GM21825 (cell line): Measurements from ENCODE around the gene DAP3.
"Not testable (repeated sequence)": the region's sequence is repeated elsewhere in the genome, so short reads cannot be mapped to it uniquely, and the experiment has no call there.

ENCODE experiments used
- ATAC-seq: cut with Tn5 transposase; IDR thresholded peaks from one replicate; pipeline ENCODE4 v1.9.1; 2021; ENCODE audit warnings: mild to moderate bottlenecking, moderate library complexity; ENCODE audit not compliant: unreplicated experiment

The DAP3 gene

DNA sequence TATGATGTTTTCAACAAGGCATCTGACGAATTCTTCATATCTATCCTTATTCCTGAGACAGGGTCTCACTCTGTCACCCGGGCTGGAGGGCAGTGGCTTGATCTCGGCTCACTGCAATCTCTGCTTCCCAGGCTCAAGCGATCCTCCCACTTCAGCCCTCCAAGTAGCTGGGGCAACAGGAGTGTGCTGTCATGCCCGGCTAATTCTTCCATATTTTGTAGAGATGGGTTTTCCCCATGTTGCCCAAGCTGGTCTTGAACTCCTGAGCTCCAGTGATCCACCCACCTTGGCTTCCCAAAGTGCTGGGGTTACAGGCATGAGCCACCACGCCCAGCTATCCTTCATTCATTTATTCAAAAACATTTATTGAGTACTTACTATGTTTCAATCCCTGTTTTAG is 8.4 kb upstream of the DAP3 start:
- no peak for ATAC-seq

DNA sequence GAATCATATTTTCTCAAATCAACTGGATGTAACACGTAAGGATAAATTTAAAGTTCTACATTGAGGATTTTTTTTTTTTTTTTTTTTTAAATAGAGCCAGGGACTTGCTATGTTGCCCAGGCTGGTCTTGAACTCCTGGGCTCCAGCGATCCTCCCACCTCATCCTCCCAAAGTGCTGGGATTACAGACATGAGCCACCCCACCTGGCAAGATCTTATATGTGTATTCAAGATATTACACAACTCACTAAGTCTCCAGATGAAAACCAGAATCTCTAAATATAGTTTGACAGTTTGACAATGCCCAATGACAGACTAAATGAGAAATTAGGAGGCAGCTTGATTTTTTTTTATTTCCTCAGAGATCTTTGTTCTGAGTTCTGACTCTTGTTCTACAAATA is 7.1 kb upstream of the DAP3 start:
- ATAC-seq, result no peak

DNA sequence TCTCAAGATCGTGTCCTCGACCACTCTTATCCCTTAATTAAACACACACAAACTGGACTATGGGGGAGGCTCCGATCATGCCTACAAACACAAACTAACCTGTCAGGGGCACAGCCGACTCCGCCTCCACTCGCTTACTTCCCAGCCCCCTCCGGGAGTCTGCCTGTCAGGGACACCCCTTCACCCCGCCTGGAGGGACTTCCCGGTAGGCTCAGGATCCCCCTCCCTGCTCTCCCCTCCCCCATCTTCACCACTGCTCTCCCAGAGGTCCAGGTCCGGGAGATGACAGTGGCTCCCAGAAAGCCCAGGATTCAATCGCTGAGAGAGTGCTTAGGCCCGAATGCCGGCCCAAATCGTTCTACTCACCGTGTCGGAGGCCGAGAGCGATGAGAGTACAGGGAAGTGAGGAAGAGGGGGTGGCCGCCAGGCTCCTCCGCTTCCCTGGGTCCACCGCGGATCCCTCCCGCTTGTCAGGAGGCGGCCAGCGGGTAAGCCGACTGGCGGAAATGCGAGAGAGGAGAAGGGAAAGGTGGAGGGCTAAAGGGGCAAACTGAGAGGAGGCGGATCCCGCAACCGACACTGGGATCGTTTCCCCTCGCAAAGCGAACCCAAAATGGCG is 1.1 kb upstream of the DAP3 start:
- peak; percentile 18 for ATAC-seq

DNA sequence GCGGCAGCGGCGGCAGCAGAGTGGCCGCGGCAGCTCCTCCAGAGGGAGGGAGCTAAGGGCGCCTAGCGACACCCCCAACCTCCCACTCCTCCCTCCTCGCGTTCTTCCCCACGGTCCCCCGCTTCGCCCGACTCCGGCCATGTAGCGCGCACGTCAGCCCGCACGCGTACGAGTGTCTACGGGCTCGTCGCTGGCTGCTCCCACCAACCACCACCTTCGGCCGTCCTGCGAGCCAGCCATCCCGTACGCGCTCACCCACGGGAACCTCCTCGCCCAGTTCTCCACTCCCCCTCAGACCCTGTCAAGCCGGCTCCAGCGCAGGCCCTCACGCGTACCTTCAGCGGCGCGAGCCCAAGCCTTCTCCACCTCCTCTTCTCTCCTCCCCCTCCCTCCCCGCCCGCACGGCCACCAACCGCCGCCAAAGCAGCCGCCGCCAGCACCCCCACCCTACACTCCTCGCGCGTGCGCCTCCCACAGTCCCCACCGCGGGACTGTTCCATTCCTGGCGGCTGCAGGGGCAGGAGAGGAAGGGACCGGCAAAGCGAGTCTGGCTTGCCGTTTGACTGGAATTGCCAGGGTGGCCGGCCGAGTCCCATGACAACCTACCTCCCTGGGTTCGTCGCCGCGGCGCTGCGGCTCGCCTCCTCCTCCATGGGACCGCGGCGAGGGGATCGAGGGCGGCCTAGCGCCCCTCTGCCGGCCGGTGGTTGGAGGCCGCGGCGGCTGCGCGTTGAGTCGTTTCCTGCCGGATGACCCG is 389 bp upstream of the DAP3 start, which contains the start of gene YY1AP1:
Gene YY1AP1 (minus strand): TSS at position 451 of the 757 bp plus-strand sequence. CDS start 8,338 bp downstream, outside the sequence.
- peak; percentile 72 for ATAC-seq

DNA sequence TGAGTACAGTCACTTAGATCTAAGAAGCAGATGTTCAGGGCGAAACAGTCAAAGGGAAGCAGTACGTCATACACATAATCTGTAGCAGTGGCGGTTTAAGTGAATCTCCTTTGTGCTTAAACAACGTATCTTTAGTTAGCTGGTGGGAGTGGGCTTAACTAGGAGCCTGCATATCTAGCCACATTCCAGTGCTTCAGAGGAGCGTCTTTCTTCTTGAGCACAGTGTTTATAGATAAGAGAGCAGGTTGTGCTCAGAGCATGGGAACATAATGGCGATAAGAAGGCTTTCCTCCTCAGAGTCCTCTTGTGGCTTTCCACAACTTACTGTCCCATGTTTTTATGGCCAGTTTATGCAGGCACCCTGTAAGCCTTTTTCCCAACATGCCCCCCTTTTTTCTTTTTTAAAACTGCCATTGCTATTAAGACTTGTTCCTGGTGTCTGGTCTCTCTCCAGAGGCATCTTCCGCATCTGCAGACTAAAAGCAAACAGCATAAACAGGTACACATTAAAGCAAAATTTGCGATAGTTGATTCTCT is 3.2 kb downstream of the DAP3 start:
- no peak for ATAC-seq

DNA sequence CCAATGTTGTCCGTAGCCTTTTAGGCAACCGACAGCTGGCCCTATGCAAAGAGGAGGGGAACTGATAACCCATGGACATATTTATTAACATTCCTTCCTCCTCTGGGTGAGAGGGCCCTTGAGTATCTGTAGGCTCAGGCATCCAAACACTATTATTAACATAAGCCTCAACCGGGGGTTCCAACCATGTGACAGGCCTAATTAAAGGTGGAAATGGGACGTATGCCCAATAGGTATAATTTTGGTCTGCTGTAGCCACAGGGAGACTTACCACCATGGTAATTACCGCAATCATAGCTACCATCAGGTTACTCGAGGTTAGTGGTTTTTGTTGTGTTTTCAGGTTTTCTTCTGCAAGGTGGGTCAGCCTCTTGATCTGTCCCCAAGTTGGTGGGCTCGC is 5.3 kb downstream of the DAP3 start:
- ATAC-seq, result no peak

DNA sequence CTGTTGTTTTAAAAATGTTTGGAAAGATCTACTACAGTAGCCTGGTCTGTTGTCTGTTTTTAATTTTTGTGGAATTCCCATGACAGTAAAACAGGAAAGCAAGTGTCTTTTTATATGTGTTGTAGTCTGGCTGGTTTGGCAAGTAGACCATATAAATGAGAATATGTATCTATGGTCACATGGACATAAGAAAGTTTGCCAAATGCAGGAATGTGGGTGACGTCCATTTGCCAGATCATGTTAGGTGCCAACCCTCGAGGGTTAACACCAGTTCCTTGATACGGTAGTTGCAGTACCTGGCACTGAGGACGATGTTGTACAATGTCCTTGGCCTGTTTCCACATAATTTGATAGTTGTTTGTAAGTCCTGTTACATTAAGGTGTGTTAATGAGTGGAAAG is 6.2 kb downstream of the DAP3 start:
- ATAC-seq, result no peak

DNA sequence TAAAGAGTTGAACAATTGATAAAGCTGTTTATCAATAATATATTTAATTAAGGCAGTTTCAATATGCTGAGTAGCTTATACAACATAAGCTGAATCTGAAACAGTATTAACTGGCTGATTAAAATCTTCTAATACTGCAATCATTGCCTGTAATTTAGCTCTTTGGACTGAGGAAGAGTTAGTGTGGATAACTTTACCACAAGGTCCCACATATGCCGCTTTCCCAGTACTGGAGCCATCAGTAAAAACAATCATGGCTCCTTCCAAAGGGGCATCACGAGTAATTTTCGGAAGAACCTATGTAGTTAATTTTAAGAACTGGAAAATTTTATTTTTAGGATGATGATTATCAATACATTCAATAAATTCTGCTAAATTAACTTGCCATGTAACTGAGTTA is 6.7 kb downstream of the DAP3 start:
- ATAC-seq, result no peak

DNA sequence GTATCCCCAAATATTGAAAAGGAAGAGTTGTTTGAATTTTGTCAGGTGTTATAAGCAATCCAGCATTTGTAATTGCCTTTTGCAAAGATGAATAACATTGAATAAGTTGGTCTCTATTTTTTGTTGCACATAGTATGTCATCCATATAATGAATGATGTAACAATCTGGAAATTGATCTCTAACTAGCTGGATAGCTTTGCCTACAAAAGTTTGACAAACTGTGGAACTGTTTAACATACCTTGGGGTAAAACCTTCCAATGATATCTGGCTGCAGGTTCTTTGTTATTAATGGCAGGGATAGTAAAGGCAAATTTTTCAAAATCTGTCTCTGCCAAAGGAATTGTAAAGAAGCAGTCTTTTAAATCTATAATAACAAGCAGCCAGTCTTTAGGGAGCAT is 7.6 kb downstream of the DAP3 start:
- no peak for ATAC-seq

DNA sequence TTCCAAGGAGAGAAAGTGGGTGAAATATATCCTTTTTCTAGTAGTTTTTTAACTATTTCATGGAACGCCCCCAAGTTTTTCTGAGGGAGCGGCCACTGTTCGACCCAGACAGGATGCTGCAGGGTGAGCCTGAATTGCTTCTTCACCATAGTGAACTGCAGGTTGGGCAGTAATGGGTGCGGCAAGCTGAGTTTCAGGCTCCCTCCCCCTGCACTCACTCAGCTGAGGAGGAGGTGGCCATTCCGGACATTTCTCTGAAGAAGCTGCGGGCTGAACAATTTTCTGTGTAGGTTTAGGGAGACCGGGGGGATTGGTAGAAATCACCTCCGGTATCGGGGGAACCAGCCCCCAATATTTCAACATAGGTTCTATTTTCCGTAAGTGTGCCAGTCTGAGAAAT is 8.2 kb downstream of the DAP3 start:
- no peak for ATAC-seq

DNA sequence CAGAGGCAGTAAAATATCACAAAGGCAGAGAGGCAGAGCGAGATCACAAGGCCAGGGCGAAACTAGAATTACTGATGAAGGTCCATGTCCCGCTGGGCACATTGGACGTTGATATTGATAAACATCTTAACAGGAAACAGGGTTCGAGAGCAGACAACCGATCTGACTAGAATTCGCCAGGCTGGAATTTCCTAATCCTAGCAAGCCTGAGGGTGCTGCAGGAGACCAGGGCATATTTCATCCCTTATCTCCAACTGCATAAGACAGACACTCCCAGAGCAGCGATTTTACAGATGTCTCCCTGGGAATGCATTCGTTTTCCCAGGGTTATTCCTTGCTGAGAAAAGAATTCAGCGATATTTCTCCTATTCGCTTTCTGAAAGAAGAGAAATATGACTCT is 8.7 kb downstream of the DAP3 start:
- ATAC-seq, result not testable (repeated sequence)

DNA sequence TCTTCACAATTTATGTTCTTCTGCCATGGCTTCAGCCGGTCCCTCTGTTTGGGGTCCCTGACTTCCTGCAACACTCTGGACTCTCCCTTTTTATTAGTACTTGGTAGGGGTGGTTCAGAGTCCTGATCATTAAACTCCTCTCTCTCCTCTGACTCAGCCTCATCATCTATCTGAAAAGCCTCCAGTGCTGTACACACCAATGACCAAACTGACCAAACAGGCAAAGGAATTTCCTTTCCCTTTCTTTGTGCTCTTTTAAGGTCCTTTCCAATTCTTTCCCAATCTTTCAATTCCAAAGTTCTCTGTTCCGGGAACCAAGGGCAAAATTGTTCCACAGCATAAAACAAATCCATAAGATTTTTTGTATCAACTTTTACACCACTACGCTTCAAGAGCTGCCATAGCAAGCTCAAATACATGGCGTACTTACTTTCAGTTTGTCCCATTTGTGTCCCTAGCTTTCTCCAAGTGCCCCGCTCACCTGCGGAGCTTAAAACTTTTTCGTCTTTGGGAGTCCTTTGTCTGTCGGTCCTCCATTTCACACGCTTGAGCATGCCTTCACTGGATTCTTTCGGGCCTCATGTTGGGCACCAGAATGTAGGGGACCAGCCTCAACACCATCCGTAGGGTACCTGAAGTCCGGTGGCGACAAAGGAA is 9.6 kb downstream of the DAP3 start:
- no peak for ATAC-seq

DNA sequence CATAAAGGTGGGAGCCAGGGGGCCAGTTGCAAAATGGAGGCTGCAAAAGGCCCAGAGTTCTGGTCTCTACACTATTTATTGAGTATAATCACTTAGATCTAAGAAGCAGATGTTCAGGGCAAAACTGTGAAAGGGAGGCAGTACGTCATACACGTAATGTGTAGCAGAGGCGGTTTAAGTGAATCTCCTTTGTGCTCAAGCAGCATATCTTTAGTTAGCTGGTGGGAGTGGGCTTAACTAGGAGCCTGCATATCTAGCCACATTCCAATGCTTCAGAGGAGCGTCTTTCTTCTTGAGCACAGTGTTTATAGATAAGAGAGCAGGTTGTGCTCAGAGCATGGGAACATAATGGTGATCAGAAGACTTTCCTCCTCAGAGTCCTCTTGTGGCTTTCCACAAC is 10.2 kb downstream of the DAP3 start:
- ATAC-seq, result not testable (repeated sequence)

DNA sequence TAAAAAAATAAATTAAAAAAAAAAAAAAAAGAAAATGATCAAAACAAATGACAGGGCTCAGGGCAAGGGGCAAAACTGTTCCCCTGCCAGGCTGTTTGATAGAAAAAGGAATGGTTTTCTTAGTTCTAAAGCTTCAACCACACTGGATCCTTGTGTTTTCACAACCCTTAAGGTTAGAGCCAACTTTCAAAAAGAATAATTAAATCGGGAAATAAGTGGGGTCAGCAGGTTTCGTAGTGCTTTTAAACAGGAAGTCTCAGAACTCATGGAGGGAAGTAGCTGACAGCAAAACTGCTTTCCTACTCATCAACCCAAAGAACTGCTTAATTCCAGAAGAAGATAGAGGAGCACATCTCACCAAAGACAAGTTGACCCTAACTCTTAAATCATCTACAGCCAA is 12.8 kb downstream of the DAP3 start:
- not testable (repeated sequence) for ATAC-seq

DNA sequence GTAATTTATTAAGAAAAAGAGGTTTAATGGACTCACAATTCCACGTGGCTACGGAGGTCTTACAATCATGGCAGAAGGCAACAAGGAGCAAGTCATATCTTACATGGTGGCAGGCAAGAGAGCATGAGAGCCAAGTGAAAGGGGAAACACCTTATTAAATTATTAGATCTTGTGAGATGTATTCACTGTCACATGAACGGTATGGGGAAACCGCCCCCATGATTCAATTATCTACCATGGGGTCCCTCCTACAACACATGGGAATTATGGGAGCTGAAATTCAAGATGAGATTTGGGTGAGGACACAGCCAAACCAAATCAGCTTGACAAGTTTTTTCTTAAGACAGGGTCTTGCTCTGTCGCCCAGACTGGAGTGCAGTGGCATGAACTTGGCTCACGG is 14.3 kb downstream of the DAP3 start:
- no peak for ATAC-seq

DNA sequence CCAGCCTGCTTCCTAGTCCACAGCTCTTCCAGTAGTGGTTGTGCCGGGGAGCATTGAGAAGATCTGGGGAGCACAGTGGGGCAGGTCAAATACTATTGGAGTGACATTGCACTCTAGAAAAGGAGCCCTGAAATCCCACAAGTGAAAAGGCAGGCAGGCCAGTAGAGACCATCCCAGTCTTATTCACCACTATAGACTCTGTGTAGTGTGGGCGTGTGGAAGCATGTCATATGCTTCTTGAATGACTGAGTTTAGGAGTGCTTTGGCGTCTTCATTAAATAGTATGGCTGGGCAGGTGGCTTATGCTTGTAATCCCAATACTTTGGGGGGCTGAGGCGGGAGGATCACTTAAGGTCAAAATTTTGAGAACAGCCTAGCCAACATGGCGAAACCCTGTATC is 15.5 kb downstream of the DAP3 start:
- ATAC-seq, result not testable (repeated sequence)

DNA sequence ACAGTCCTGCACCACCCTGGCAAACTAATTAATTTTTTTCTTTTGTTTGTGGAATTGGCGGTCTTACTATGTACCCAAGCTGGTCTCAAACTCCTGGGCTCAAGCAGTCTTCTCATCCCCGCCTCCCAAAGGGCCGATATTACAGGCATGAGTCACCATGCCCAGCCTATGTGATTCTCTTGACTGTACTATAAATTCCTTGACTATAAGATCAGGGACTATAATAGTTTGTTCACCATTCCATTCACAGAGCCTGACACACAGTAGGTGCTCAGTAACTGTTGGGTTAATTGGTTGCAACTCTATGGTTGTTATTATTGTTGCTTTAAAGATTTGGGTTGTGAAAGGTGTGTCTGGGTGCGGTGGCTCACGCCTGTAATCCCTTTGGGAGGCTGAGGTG is 17.2 kb downstream of the DAP3 start:
- ATAC-seq, result no peak

DNA sequence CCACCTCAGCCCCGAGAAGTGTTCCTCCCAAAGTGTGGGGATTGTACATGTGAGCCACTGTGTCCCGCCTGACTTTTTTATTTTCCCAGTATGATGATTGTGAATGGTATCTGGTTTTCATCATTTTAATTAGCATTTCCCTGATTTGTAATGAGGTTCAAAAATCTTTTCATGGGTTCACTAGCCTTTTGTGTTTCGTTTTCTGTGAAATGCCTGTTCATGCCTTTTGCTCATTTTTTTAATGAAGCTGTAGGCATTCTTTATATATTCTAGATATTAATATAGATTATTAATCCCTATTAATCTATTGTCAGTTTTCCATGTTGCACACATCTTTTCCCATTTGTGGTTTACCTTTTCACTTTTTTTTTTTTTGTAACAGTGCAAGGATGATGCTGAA is 20.5 kb downstream of the DAP3 start:
- no peak for ATAC-seq

DNA sequence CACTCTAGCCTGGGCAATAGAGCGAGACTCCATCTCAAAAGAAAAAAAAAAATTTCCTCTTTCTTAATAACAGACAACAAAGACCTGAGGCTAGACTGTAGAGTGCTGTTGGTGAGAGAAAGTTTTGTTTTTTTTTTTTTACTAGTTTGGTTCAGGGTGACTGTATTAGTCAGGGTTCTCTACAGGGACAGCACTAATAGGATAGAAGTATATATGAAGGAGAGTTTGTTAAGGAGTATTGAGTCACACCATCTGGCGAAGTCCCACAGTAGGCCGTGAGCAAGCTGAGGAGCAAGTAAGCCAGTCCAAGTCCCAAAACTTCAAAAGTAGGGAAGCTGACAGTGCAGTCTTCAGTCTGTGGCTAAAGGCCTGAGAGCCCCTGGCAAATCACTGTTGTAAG is 22.6 kb downstream of the DAP3 start:
- ATAC-seq, result not testable (repeated sequence)

DNA sequence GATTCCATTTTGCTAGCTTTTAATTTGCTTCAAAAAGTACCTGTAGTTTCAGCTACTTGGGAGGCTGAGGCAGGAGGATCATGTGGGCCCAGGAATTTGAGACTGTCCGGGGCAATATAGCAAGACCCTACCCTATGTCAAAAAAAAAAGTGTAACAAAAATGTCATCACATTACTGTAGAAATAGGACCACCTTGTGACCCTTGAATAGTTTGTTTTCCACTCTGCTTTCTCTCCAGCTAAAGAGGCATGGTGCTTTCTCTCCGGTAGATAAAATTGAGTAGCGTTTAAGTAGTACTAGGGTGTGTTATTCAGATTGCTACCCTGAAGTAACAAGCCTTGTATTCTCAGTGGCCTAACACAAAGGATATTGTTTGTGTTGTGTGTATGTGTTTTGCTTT is 23.7 kb downstream of the DAP3 start:
- not testable (repeated sequence) for ATAC-seq

DNA sequence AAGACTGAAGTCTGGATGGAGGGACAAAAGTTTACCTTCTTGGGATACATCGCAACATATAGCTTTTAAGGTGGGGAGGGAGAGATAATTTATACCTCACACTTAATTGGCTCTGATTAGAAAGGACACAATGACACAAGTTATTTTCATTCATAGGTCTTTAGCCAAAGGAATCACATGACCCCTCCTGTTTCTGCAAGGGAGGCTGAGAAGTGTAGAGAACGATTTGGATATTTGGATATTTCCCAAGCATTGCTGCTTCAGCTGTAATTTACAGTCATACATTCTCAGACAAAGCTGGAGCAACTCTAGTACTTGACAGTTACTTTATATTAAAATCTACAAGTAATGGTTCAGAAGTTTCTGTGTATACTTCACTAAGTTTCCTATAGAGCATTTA is 24.2 kb downstream of the DAP3 start:
- no peak for ATAC-seq

DNA sequence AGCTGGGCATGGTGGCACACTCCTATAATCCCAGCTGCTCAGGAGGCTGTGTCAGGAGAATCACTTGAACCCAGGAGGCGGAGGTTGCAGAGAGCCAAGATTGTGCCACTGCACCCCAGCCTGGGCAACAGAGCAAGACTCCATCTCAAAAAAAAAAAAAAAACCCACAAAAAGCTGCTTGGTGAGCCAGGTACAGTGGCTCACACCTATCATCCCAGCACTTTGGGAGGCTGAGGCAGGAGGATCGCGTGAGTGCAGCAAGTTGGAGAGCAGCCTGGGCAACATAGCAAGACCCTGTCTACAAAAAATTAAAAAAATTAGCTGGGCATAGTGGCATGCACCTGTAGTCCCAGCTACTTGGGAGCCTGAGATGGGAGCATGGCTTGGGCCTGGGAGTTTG is 26.2 kb downstream of the DAP3 start:
- not testable (repeated sequence) for ATAC-seq
